SJCRH30 (cell line): ENCODE data around the gene TSPAN33. TPM values are rescaled to one million over a fixed set of nuclear protein-coding genes. Genes with fewer than 3 reads are reported as not detected.

Experiments
- DNase-seq, 2 experiments: peaks; one replicate each; pipeline ENCODE4 v3.0.0-alpha.2; 2015 to 2020
- H3K27ac ChIP-seq: fragments of 250-450 bp; sonication (Bioruptor Pico); 2 replicates; pipeline ENCODE4 v1.5.1; 2020; ENCODE audit warnings: mild to moderate bottlenecking, moderate library complexity
- H3K27me3 ChIP-seq: fragments of 250-450 bp; sonication (Bioruptor Pico); 2 replicates; pipeline ENCODE4 v1.5.1; 2020; ENCODE audit warnings: mild to moderate bottlenecking, moderate library complexity
- H3K36me3 ChIP-seq: fragments of 250-450 bp; sonication (Bioruptor Pico); 2 replicates; pipeline ENCODE4 v1.5.1; 2020; ENCODE audit warnings: mild to moderate bottlenecking, moderate library complexity
- H3K4me1 ChIP-seq: fragments of 250-450 bp; sonication (Bioruptor Pico); 2 replicates; pipeline ENCODE4 v1.5.1; 2020; ENCODE audit warnings: mild to moderate bottlenecking, moderate library complexity
- H3K4me3 ChIP-seq: fragments of 250-450 bp; sonication (Bioruptor Pico); 2 replicates; pipeline ENCODE4 v1.5.1; 2020; ENCODE audit warnings: mild to moderate bottlenecking, moderate library complexity
- H3K9me3 ChIP-seq: fragments of 250-450 bp; sonication (Bioruptor Pico); replicated peaks from 2 replicates; pipeline ENCODE4 v1.5.1; 2020; ENCODE audit warnings: mild to moderate bottlenecking, moderate library complexity
- total RNA-seq: library from RNA; depleted of rRNA; stranded (reverse); fragments of >200 nt; shearing (Covaris generic); gene quantifications from 2 replicates; pipeline ENCODE4 v1.2.3, GENCODE V29; 2014

The TSPAN33 gene
- total RNA-seq, 1 experiment from 2014 or later = 47.8 TPM

GRCh38 chr7:129150199-129150996 lies 5.9 kb downstream of the TSPAN33 start:
- Histone ChIP-seq H3K4me1 (peaks cover 23% of the 10 kb centered on the region), H3K9me3 (no peaks in the 10 kb centered on the region), H3K27me3 (no peaks in the 10 kb centered on the region), H3K36me3 (no peaks in the 10 kb centered on the region; the same call in 1 of the 2 replicates), H3K4me3 (no peak overlapping the region), H3K27ac (peak overlapping the region; percentile 29)
- DNase-seq = peak; percentile 83 to 91

DNA sequence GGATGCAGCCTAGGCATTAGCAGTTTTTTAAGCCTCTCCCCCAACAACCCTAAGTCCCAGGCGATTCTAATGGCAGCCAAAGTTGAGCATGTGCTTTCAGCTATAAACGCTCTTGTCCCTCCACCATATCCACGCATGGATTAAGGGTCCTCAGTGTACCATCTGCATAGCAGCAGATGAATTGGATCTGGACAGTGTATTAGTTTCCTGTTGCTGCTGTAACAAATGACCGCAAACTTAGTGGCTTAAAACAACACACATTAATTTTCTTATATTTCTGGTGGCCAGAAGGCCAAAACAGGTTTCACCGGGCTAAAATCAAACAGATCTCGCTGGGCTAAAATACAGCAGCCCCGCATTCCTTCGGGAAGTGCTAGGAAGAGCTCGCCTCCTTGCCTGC lies 13.1 kb downstream of the TSPAN33 start:
- H3K9me3 ChIP-seq = no peaks in the 10 kb centered on the region
- no peak overlapping the region for H3K27ac ChIP-seq
- H3K4me3 ChIP-seq = no peak overlapping the region
- no peaks in the 10 kb centered on the region for H3K27me3 ChIP-seq
- DNase-seq = no peak
- H3K36me3 ChIP-seq = no peaks in the 10 kb centered on the region; the same call in 1 of the 2 replicates
- H3K4me1 ChIP-seq = no peaks in the 10 kb centered on the region

GRCh38 chr7:129159539-129159938 lies 15.0 kb downstream of the TSPAN33 start:
- no peak for DNase-seq
- no peak overlapping the region for H3K27ac ChIP-seq
- H3K9me3 ChIP-seq = no peaks in the 10 kb centered on the region
- H3K4me3 ChIP-seq = no peak overlapping the region
- H3K27me3 ChIP-seq = no peaks in the 10 kb centered on the region
- no peaks in the 10 kb centered on the region for H3K4me1 ChIP-seq
- H3K36me3 ChIP-seq = no peaks in the 10 kb centered on the region; the same call in none of the 2 replicates

- Histone ChIP-seq H3K27me3 (no peaks in the 10 kb centered on the region), H3K4me1 (no peaks in the 10 kb centered on the region), H3K27ac (no peak overlapping the region), H3K36me3 (peaks cover 3% of the 10 kb centered on the region; the same call in 1 of the 2 replicates), H3K9me3 (no peaks in the 10 kb centered on the region), H3K4me3 (no peak overlapping the region)
- peak; percentile 54 to 60 for DNase-seq
These were observed 15.8 kb downstream of the TSPAN33 start for GRCh38 chr7:129160161-129160905.

DNA sequence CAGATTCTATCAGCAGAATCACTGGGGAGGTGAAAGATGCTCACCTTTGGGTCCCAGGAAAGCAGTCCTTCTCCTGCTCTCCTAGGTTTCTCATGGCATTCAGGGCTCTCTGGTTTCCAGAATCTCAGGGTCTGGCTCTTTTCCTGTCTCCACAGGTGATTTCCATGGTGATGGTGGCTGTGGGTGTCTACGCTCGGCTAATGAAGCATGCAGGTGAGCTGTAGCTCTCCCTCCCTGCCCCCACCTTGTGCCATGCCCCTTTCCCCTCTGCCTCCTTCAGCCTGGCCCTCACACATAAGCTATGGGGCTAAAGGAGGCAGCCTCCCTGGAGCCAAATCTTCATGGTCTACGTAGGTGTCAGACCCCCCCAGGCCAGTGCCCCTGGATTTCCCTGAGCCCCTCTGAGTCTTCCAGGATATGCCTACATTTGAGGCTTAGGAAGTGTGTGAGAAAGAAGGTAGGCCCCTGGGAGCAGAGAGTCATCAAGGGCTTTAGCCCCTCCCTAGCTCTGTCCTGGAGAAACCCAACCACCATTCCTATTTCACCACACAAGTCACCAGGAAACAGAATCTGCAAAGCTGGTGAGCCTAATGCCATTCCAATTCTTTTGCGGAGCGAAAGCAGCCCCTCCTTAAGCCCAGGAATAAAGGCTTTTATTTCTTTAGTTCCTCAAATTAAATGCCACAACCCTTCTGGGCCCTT lies 17.2 kb downstream of the TSPAN33 start:
- no peak for DNase-seq
- no peaks in the 10 kb centered on the region for H3K27me3 ChIP-seq
- peaks cover 4% of the 10 kb centered on the region; the same call in 1 of the 2 replicates for H3K36me3 ChIP-seq
- no peaks in the 10 kb centered on the region for H3K4me1 ChIP-seq
- H3K9me3 ChIP-seq = no peaks in the 10 kb centered on the region
- H3K4me3 ChIP-seq = no peak overlapping the region
- no peak overlapping the region for H3K27ac ChIP-seq

GRCh38 chr7:129162732-129163131 lies 18.2 kb downstream of the TSPAN33 start:
- Histone ChIP-seq H3K27ac (no peak overlapping the region), H3K9me3 (no peaks in the 10 kb centered on the region), H3K4me1 (no peaks in the 10 kb centered on the region), H3K27me3 (no peaks in the 10 kb centered on the region), H3K36me3 (peaks cover 7% of the 10 kb centered on the region; the same call in 1 of the 2 replicates), H3K4me3 (no peak overlapping the region)
- no peak for DNase-seq

- Histone ChIP-seq H3K27ac (no peak overlapping the region), H3K27me3 (no peaks in the 10 kb centered on the region), H3K36me3 (peaks cover 7% of the 10 kb centered on the region), H3K9me3 (no peaks in the 10 kb centered on the region), H3K4me1 (no peaks in the 10 kb centered on the region), H3K4me3 (no peak overlapping the region)
- peak in 1 of 2 experiments; percentile 73 for DNase-seq
These were observed 19.5 kb downstream of the TSPAN33 start for GRCh38 chr7:129163875-129164544.

- H3K27ac ChIP-seq = no peak overlapping the region
- no peak overlapping the region for H3K4me3 ChIP-seq
- H3K27me3 ChIP-seq = no peaks in the 10 kb centered on the region
- no peak for DNase-seq
- no peaks in the 10 kb centered on the region for H3K9me3 ChIP-seq
- H3K36me3 ChIP-seq = peaks cover 7% of the 10 kb centered on the region
- H3K4me1 ChIP-seq = no peaks in the 10 kb centered on the region
These were observed 22.2 kb downstream of the TSPAN33 start for GRCh38 chr7:129166745-129167144.

DNA sequence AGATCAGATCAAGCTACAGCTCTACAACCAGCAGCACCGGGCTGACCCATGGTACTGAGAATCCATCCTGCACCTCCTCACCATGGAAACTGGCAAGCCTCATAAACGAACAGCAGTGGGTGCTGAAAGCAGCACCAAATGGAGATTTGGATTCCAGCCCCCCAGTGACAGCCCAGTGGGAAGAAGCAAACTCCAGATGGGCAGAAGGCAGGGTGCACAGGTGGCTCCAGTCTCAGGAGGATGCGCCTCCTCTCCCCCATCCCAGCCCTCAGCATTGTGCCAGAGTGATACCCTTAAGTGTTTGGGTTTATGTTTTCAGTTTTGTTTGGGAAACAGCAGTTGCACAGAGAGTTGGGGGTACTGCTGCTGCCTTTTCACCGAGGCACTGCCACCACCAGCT lies 23.3 kb downstream of the TSPAN33 start:
- Histone ChIP-seq H3K27me3 (no peaks in the 10 kb centered on the region), H3K4me1 (no peaks in the 10 kb centered on the region)

DNA sequence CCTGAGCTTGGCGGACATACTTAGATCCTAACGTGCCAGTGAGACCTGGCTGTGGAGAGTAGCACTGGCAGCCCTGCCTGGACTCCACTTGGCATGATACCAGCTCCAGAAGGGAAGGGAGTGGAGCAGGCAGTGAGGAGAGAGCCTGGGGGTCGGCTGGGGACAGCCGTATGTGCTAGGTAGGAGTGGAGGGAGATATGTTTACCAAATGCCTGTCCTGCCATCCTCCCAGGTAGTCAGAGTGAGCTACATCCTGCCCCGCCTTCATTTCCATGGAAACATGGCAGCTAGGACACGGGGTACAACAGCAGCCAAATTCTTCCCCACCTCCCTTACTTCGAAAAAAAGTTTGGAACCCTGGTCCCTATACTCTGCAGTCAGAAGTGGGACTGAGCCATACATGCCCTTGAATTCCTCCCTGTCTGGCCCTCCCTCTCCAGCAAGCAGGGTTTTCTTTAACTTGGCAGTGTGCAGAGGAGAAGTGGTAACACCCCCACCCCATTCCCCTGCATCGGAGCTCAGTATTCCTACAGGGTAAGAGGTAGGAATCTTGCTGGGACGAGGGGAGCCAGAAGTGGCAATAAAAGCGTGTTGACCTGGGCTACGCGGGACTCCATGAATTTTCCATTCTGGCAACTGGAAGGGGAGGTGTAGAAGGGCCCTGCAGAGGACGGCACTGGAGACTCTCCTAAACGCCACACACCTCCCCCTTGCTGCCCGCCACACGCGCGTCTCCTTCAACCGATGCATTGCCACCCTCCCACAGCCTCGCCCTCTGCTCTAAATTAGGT lies 23.9 kb downstream of the TSPAN33 start:
- Histone ChIP-seq H3K36me3 (peaks cover 7% of the 10 kb centered on the region; the same call in 1 of the 2 replicates), H3K4me1 (no peaks in the 10 kb centered on the region), H3K9me3 (no peaks in the 10 kb centered on the region), H3K27ac (no peak overlapping the region), H3K4me3 (no peak overlapping the region), H3K27me3 (no peaks in the 10 kb centered on the region)
- DNase-seq = no peak

More for the DNA sequence above, 23.3 kb downstream of the TSPAN33 start:
- Histone ChIP-seq H3K4me3 (no peak overlapping the region), H3K9me3 (no peaks in the 10 kb centered on the region), H3K36me3 (peaks cover 7% of the 10 kb centered on the region), H3K27ac (no peak overlapping the region)
- DNase-seq = no peak

- no peak for DNase-seq
- no peaks in the 10 kb centered on the region for H3K9me3 ChIP-seq
- no peak overlapping the region for H3K4me3 ChIP-seq
- H3K36me3 ChIP-seq = peaks cover 7% of the 10 kb centered on the region; the same call in 1 of the 2 replicates
- no peaks in the 10 kb centered on the region for H3K27me3 ChIP-seq
- H3K27ac ChIP-seq = no peak overlapping the region
- H3K4me1 ChIP-seq = no peaks in the 10 kb centered on the region
These were observed 24.7 kb downstream of the TSPAN33 start for GRCh38 chr7:129169171-129169671.

DNA sequence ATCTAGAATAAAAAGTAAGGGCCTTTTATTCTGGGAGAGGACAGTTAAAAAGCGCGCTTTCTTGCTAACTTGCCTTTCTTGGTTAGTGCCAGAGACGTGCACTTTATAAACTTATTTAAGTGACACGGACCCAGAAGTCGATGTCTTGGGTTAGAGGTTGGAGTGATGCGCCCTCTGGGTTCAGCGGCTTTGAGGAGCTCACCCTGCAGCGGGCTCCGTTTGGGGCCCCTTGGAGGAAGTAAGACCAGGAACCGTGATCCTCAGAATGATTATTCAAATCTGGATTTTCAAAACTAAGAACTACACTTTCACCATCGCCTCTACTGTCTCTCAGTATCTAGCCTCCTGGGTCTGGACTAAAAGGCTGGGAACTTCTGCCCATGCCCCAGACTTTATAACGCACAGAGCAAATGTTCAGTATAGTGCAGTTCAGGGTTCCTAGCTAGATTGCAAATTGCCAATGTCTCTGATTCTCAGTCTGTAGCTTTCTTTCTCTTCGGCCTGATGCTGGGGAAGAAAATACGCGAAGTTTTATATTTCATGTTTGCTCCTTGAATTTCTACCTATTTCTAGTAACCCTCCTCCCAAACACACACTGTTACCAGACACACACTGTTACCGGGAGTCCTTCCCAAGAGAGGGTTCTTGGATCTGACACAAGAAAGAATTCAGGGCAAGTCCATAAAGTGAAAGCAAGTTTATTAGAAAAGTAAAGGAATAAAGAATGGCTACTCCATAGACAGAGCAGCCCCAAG lies 25.4 kb downstream of the TSPAN33 start:
- Histone ChIP-seq H3K36me3 (peaks cover 7% of the 10 kb centered on the region; the same call in 1 of the 2 replicates), H3K4me1 (no peaks in the 10 kb centered on the region), H3K9me3 (no peaks in the 10 kb centered on the region), H3K27me3 (no peaks in the 10 kb centered on the region), H3K27ac (no peak overlapping the region), H3K4me3 (no peak overlapping the region)
- no peak for DNase-seq

GRCh38 chr7:129170441-129171021 lies 26.0 kb downstream of the TSPAN33 start:
- Histone ChIP-seq H3K9me3 (no peaks in the 10 kb centered on the region), H3K4me1 (no peaks in the 10 kb centered on the region), H3K36me3 (peaks cover 3% of the 10 kb centered on the region; the same call in 1 of the 2 replicates), H3K27ac (no peak overlapping the region), H3K4me3 (no peak overlapping the region), H3K27me3 (no peaks in the 10 kb centered on the region)
- no peak for DNase-seq
